ENCODE results near the gene DMBX1.

DMBX1 gene

GRCh38 chr1:46503421-46503820 lies 13.8 kb downstream of the DMBX1 start:
- DNase-seq (ENCODE audit: low read depth, low spot score): no peak

DNA sequence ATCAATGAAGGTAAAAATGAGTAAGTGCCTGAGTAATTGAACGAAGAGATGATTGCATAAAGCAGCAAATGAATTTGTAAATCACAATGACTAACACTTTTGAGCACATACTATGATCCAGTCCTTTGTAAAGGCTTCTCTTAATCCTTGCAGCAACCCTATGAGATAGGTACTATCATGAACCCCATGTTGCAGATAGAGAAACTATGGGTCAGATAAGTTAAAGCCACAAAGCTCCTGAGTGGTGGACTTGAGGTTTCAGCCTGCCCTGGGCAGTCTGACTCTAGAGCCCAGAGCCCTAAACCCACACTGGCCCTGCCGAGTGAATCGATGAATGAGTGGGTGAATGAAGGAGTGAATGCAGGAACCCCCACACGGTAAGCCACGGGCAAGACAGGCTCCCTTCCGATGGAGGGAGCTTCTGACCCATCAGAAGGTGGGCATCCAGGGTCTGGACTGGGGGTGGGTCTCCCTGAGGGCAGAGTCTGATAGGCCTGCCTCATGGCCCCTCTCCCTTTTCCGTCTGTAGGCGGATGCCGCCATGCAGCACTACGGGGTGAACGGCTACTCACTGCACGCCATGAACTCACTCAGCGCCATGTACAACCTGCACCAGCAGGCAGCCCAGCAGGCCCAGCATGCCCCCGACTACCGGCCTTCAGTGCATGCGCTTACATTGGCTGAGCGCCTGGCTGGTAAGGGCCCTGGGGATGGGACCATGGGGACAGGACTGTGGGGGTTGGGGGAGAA lies 17.0 kb downstream of the DMBX1 start:
- no peak for DNase-seq (ENCODE audit: low read depth, low spot score)

DNA sequence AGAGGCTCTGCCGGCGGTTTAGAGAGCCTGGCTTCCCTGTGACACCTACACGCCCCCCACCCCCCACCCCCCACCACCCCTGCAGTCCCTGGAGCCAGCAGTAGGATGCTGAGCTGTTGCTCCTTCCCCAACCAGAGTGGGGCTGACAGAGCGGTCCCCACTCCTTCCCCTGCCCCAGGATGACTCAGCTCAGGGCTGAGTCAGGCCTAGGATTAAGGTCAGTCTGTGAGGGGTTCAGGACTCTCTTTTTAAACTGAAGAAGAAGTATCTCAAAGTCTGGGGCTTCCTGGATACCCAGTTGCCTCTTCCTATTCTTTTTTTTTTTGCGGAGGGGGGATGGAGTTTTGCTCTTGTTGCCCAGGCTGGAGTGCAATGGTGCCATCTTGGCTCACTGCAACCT lies 19.1 kb downstream of the DMBX1 start:
- DNase-seq (ENCODE audit: low read depth, low spot score): no peak

- no peak for DNase-seq (ENCODE audit: low read depth, low spot score)
Measured at GRCh38 chr1:46510341-46510997, 20.8 kb downstream of the DMBX1 start.

- no peak for DNase-seq (ENCODE audit: low read depth, low spot score)
Measured at GRCh38 chr1:46510998-46511365, 21.3 kb downstream of the DMBX1 start.

DNA sequence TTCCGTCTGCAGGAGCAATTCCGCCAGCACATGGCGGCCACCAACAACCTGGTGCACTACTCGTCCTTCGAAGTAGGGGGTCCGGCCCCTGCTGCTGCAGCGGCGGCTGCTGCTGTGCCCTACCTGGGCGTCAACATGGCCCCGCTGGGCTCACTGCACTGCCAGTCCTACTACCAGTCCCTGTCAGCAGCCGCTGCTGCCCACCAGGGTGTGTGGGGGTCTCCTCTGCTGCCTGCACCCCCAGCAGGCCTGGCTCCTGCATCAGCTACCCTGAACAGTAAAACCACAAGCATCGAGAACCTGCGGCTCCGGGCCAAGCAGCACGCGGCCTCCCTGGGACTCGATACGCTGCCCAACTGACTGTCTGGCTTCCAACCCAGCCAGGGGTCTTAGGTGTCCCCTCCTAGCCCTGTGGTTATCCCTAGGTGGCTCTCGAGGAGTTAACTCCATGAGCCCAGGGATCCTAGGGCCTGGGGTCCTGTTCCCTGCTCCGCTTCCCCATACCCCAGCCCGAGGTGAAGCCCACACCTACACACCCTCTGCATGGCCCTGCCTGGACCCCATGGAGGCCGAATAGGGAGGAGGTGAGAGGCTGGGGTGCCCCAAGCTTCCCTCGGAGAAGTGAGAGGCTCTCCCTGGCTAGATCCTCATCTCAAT lies 22.6 kb downstream of the DMBX1 start:
- no peak for DNase-seq (ENCODE audit: low read depth, low spot score)

GRCh38 chr1:46512792-46513190 lies 23.2 kb downstream of the DMBX1 start:
- no peak for DNase-seq (ENCODE audit: low read depth, low spot score)

DNA sequence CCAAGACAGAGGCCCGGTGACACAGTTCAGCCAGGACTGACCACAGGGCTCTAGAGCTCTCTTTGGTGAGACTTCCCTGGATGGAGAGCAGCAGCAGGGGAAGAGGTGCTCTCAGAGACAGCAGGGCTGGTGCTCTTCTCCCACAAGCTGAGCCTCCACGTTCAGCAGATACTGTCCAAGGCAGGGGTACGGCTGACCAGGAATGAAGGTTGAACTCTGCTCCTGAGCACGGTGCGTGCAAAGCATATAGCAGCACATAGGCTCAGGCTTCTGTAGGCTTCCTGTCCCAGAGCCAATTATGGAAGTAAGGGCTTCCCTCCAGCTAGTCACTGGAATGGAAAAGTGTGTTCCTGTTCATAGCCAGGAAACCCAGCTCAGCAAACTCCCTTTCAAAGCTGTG lies 23.9 kb downstream of the DMBX1 start:
- no peak for DNase-seq (ENCODE audit: low read depth, low spot score)

DNA sequence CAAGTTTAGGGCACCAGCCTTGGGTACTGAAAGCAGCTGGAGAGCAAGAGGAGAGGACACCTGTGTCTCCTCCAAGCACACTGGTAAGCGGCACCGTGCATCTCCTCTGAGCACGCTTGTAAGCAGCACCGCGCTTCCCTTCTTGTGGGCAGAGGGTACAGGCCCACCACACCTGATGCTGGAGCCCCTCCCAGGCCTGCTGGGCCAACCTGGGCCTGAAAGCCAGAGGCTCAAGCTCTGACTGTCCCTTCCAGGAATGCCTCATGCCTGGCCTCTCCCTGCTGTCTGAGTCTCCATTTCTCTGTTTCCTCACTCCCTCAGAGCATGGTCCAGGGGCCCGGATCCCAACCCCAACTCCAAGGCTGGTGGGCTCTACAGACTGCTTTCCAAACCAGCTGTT lies 25.9 kb downstream of the DMBX1 start:
- no peak for DNase-seq (ENCODE audit: low read depth, low spot score)

DNA sequence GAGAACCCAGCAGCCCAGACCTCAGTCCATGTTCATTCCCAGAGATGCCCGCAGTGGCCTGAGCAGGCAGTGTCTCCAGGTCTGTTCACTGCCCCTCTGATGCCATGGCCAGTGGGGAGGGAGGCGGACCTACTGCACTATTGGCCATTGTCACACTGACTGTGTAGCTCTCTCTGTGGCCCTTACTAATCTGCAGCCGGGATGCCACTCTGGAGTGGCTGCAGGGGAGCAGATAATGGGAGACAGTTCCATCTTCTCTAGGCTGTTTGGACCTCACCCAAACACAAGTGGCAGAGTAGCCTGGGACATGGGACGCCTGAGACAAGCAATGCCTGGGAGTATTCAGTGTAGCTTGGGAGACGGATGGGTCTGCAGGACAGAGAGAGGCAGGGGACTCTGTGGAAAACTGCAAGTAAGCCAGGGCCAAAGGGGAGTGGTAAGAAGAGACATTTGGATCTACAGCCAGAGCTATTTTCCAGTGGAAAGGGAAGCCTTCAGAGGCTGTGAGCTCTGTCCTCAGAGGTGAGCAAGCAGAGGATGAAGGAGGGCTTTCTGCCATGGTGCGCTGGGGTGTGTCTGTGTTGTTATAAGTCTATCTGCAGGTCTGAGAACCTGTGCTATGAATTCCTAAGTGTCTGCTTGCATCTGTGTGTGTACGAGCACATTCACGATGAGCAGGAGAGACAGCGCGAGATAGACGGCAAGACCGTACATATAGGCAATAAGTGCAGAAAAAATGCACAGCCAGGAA lies 26.7 kb downstream of the DMBX1 start:
- no peak for DNase-seq (ENCODE audit: low read depth, low spot score)

GRCh38 chr1:46517010-46517600 lies 27.5 kb downstream of the DMBX1 start:
- no peak for DNase-seq (ENCODE audit: low read depth, low spot score)

GRCh38 chr1:46517932-46518498 lies 28.4 kb downstream of the DMBX1 start:
- no peak for DNase-seq (ENCODE audit: low read depth, low spot score)

DNA sequence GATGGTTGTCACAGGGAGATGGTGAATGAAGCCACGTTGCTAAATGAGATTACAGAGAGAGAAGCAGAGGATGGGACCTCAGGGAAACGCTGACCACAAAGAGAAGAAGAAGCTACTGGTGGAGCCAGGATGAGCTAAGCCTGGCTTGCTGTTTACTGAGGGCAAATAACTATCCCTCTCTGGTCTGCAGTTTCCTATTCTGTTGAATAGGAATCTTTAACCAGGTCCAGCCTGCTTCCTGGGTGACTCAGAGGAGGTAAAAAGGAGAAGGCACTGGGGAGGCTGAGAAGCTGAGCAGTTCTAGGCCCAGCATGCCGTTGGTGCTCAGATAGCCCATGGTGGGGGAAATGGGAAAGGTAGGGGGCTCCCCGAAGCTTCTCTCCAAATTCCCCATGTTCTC lies 29.6 kb downstream of the DMBX1 start:
- no peak for DNase-seq (ENCODE audit: low read depth, low spot score)

GRCh38 chr1:46520063-46520911 lies 30.7 kb downstream of the DMBX1 start:
- no peak for DNase-seq (ENCODE audit: low read depth, low spot score)

GRCh38 chr1:46521414-46521813 lies 31.8 kb downstream of the DMBX1 start:
- DNase-seq (ENCODE audit: low read depth, low spot score): no peak

DNA sequence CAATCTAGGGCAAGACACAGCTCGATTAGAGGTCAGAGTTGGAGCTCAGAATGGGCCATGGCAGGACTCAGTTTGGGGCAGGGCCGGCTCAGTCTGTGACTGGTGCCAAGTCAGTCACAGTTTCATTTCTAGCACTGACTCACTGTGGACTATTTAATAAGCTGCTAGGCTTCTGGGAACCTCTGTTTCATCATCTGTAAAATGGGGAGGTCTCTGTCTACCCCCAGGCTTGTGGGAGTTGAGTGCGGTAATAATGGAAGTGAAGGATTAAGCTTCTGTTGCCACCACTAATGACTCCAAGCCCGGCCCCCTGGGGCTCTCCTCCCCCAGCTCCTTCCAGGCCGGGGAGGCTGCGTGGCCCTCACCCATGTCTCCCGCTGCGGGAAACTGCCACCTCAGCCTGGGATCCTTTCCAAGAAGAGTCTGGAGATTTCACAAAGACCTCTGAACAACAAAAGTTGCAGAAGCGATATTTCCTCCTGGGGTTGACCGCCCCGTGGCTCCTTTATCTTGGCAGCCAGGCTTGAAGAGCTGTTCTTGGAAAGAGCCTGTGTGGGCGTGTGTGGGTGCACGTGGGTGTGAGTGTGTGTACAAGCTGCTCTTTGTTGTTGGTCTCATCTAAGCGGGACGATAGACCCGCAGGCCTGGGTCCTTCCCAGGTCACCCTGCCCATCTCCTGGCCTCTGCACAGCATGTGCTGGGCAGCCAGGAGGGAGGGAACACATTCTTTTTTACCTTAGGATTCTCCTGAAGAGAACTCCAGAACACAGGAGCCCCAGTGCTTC lies 32.7 kb downstream of the DMBX1 start:
- no peak for DNase-seq (ENCODE audit: low read depth, low spot score)

- no peak for DNase-seq (ENCODE audit: low read depth, low spot score)
Measured at GRCh38 chr1:46522969-46523320, 33.3 kb downstream of the DMBX1 start.

GRCh38 chr1:46523496-46524353 lies 34.1 kb downstream of the DMBX1 start:
- DNase-seq (ENCODE audit: low read depth, low spot score): no peak

- DNase-seq (ENCODE audit: low read depth, low spot score): no peak
Measured at GRCh38 chr1:46524843-46525242, 35.2 kb downstream of the DMBX1 start.

All from iPS DF 19.7 (cell line).